Hematopoietic multipotent progenitor cell treated with erythropoietin and hydrocortisone succinate and interleukin-3 and kit ligand, for 17 days (in vitro differentiated cells): Measurements from ENCODE around the gene ZFYVE28.
A peak's percentile ranks its signal among the peaks of the same experiment; 100 is the strongest.
"Not testable (repeated sequence)": the region's sequence is repeated elsewhere in the genome, so short reads cannot be mapped to it uniquely, and the experiment has no call there.

Experiments used
- DNase-seq: peaks from one replicate; pipeline ENCODE4 v3.0.0-alpha.2; 2015; ENCODE audit warnings: low spot score

Gene ZFYVE28

DNA sequence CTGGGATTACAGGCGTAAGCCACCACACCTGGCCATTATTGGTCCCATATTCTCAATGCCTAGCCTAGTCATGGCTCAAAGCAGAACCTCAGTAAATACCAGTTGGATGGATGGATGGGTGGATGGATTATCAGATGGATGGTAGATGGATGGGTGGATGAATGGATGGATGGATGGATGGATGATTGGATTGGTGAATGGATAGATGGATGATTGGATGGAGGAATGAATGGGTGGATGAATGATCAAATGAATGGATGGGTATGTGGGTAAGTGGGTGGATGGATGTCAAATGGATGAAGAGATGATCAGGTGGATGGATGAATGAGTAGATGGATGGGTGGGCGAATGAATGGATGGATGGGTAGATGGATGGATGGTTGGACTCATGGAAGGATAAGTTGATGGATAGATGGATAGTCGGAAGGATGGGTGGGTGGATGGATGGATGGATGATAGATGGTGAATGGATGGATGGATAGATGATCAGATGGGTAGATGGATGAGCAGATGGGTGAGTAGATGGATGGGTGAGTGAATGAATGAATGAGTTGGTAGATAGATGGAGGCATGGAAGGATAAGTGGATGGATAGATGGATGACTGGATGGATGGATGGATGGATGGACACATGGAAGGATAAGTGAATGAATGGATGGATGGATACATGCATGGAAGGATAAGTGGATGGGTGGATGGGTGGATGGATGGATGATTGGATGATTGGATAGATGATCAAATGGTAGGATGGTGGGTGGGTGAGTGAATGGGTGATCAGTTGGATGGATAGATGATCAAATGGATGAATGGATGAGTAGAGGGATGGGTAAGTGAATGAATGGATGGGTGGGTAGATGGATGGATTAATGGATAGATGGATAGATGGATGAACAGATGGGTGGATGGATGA is 28.5 kb upstream of the ZFYVE28 start:
- DNase-seq = no peak

DNA sequence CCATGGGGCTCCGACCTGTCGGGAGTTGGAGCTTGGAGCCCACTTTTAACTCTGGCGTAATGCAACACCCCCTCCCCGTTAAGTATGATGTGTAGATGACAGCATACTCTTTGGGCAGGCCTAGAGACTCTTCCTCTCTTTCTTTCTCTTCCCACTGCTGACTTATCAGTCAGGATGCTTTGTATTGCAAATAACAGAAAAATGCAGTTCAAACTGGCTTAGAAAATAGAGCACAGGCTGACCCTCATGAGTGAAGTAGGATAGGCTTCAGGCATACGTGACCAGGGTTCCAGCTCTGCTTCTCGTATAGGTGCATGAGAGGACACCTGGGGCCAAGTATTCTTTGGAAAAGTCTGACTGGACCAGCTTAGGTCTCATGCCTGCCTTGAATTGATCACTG is 27.1 kb upstream of the ZFYVE28 start:
- DNase-seq = no peak

DNA sequence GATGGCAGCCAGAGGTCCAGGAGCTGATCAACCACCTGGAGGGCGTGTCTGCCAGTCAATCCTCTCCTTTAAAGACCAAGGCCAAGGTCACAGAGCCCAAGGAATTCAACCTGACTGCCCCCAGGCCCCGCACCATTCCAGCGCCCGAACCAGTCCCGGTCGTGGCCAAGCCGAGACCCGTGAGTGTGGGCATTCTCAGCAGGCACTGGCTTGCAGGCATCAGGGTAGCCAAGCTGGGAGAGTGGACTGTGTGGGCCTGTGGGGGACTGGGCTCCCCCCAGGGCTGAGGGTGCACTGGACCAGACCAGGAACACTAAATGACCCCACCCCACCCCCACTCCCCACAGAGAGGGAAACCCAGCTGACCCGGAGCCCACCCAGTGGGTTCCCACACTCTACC is 26.7 kb upstream of the ZFYVE28 start:
- no peak for DNase-seq

DNA sequence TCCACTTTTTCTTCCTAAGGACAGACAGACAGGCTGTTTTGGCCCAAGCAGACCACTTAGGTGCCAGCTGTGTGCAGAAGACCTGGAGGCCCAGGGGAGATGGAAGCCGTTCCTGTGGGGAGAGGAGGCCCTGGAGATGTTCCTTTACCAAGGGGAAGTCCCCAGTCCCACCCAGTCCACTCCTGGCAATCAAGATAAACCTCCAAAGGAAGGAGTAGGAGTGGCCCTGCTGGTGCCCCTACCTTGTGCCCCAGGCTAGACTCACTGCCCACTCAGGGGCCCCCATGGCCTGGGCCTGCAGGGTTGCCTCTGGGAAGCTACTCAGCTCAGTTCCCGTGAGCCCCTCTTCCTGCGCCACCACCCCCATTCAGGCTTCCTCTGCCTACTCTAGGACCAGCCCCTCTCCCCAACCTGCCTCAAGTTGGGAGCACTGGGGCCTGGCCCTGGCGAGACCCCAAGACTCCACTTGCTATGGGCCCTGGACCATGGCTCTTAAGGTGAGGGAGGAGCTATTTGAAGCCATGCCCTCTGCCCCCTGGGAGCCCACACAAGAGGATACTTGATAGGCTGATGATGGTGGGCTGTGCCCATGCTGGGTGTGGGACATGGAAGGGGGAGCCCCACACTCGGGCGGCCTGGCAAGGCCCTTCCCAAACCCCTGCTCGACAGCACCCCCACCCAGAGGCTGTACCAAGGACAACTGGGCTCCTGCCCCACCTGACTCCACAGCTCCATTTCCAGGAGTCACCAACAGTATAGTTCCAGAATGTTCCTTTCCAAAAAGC is 25.7 kb upstream of the ZFYVE28 start:
- no peak for DNase-seq

DNA sequence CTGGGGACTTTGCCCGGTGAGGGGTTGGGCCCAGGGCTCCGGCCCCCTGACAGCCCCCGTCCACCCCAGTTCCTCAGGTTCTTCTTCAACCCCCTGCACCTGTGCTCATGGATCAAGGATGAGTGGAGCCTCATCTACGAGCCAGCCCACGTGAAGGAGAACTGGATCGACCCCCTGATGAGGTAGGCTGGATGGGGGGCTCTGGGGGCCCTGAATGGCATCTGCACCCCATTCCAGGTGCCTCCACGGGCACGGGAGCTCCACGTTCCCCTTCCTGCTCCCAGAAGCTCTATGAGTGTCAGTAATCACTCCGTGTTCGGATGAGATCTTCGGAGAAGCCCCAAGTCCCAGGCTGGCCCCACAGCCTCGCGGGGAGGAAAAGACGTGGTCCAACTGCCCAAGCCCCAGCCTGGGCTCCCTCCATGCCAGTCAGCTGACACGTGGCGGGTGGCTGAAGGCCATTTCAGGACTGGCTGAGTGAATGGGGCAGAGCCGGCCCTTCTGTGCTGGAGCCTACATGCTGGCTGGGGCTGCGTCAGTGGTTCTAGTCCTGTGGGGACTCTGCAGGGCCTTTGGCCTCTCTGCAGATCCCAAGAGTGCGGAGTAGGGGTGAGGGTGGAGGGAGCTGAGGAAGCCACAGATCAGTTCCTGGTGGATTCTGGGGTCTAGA is 24.8 kb upstream of the ZFYVE28 start:
- no peak for DNase-seq

DNA sequence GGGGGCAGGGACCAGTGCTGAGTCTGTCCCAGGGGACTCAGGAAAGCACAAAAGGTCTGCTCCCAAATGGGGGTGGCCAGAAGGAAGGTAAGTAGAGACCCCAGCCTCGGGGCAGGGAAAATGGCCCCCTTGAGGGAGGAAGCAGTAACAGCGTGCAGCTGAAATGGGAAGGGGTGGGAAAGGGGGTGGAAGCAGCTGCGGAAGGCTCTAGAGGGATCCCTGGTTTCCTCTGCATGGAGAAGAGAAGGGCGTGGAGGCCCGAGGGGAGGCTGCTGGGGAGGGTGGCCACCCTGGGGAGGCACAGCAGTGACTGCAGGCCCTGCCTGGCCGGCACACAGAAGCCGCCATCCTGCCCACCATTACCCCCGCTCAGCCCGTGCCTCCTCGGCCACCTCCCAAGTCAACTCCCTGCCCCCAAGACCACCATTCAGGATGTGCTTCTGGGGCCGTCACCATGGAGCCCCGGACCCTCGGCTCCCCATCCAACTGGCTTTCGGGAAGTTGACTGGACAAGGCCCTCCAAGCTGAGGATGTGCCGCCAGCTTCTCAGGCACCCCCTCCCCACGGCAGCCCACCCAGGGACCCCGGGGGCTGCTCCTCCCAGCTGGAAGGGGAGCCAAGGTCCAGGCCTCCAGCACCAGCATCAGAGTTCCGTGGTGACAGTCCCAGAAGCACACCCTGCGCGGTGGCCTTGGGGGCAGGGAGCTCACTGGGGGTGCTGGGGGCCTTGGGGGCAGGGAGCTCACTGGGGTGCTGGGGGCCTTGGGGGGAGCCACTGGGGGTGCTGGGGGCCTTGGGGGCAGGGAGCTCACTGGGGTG is 23.9 kb upstream of the ZFYVE28 start:
- no peak for DNase-seq

DNA sequence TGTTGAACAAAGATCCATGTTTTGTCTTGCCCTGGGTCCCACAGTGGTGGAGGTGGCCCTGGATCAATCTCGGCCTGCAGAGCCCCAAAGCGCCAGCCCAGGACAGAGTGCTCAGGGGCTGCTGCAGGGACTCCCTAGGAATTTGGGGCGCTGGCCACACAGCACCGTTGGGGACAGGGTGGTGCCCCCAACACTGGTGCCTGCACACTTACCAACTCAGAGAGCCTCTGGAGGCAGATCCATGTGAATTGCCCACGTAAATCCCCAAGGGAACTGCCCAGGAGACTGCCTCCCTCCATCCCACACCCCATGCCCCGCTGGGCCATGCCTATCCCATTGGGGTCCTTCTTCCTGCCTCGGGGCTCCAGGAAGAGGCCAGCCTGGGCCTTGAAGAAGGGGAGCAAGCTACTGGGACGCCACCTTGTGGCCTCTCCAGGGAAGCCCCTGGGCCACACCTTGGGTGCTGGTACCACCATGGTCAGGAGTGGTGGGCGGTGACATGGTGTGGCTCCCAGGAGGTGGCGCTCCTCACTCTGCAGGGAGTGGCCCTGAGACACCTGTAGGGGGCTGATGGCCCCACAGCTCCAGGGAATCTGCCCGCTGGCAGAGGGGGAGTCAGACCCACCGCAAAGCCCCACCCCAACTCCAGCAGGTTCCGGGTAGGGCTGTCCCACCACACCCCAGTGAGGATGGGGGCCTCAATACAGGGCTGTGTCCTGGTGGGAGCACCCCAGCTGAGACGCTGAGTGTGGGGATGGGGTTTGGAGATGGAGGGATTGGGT is 23.1 kb upstream of the ZFYVE28 start:
- peak; percentile 54 for DNase-seq

DNA sequence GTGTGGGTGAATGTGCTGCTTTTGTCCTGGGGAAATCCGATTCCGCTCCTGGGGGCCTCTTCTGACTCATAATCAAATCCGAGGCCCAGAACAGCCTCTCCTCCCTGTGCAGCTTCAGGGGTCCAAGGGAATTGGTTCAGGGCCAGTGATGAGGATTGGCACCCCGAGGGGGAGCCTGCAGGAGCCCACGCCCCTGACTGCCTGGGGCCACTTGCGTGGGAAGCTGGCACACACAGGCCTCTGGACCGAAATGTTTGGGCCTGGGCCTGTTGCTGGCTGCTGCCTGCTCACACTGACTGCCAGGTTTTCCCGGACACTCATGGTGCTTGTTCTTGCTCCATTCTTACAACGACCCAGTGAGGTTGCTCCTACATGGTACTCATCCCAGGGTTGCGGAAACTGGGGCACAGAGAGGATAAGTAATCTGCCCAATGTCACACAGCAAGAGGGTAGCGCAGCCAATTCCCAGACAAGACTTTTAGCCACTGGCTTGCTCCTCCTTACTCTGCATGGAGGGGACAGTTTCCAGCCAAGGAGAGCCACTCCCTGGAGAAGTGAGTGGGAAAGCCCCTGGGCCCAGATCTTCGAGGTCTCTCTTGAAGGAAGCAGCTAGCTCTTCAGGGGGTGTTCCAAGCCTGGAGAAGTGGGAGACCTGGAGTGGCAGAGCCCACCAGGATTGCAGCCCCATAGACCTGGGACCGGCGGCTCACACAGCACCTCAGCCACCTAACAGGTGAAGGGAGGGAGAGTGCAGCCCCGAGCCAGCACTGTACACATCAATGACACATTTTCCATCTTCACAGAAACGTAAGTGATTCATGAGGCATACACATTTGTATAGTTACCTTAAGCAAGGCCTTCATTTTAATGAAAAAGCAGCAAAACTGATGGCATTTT is 20.6 kb upstream of the ZFYVE28 start:
- DNase-seq = no peak

DNA sequence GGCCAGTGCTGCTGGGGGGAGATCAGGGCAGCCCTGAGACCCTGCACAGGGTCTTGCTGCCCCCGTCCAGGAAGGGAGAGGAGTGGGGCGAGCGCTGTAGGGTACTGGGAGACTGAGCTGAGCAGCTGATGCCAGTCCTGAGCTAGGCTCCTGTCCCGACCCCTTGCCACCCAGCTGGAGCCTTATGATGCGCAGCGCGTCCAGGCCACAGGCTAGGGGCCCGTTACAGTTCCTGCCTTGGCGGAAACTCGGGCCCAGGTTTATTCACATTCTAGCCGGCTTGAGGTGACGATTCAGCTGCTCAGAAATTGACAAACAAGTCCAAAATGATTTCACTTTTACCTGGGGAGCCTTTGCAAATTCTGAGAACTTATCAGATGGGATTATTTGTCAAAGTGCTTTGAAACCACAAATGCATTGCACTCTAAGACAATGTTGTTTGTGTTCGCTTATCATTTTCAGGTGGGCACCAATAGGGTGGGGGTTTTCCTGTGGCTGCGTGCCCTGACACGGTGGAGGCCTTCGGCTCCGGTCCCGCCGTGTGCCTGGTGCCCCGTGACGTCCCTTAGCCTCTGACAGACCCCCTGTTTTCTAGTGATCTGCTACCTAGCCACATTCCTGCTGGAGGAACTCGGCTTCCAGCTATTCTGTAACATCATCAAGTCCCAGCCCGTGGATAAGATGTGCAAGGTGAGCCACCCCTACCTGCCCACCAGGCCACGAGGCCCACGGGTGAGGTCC is 19.2 kb upstream of the ZFYVE28 start:
- no peak for DNase-seq

DNA sequence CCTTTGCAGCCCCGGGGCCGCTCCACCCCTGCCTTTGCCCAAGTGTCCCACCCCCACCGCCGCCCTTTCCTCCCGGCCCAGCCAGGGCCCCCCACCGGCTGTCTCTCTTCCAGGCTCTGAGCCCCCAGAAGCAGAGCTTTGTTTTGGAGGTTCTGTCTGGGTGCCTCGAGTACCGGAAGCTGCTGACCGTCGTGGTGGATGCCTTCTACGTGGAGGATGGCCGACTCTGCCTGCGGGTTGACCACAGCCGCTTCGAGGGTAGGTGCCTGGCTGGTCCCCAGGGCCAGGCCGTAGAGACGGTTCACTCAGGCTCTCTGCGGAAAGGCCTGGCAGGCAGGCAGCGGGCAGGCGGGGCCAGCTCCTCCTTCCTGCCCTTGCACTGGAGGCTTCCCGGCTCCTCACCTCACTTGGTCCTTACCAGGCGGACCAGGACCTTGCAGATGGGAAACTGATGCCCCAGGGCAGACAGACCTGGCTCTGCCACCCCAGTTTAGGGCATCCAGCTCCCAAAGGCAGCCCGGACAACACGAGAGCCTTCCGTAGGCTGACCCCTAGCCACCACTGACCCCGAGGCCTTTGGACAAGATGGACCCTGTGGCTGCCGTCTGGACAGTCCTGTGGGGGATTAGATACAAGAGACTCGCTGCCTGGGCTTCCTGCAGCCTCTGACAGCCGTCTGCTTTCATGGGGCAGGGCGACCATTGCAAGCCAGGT is 18.5 kb upstream of the ZFYVE28 start:
- DNase-seq = no peak

DNA sequence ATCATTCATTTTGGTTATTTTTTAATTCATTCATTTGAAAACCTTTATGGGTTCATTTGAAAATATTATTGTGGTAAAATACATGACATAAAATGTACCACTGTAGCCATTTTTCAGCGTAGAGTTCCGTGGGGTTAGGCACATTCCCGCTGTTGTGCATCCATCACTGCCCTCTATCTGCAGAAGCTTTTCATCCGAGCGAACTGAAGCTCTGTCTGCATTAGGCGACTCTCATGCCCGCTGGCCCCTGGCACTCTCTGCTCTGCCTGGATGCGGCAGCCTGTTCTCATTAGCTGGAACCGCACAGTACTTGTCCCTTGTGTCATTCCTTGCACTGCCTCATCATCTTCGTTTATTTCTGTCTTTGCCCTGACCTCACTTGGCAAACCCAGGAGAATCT is 17.9 kb upstream of the ZFYVE28 start:
- no peak for DNase-seq

DNA sequence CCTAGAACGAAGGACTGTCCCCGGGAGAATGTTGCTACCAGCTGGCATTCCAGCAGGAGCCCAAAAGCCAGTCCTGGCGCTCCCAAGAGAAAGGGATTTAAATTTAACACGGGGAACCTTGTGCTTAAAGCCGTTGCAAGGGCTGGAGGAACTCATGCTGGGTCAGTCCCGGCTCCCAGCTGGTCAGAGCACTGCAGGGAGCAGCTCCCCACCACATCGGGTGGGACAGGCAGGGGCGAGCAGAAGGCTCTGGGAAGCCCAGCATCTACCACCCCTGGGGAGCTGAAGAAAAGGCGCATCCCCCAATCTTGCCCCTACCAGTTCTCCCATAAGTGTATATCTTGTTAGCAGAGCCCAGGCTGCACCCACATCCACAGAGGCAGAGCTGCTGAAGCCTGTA is 16.0 kb upstream of the ZFYVE28 start:
- no peak for DNase-seq

DNA sequence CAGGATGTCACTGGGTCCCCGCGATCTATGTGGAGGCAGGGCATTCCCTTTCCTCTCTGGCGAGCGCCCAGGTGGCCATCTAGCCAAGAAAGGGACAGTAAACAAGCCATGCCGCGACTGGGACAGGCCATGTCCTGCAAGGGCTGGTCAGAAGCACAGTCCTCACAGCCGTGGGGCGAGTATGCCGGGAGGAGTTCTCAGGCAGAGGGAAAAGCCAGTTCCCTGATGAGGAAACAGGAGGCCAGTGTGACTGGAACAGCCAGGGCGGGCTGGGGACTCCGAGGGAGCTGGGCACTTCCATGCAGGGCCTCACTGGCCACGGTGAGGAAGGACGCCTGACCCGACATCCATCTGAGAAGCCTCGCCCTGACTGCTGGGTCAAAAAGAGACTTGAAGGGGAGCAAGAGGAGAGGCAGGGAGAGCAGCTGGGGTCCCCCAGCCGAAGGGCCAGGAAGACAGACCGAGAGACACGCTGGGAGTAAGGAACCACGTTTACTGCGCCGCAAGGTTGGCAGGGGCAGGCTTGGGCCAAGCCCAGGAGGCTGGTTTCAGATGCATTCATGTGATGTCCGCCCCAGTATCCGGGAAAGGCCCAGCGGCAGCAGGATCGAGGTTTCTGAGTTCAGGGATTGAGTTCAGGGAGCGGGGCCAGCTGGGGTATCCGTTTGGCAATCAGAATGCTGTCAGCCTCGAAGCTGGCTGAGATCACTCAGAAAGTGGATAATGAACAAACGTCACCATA is 15.3 kb upstream of the ZFYVE28 start:
- no peak for DNase-seq

DNA sequence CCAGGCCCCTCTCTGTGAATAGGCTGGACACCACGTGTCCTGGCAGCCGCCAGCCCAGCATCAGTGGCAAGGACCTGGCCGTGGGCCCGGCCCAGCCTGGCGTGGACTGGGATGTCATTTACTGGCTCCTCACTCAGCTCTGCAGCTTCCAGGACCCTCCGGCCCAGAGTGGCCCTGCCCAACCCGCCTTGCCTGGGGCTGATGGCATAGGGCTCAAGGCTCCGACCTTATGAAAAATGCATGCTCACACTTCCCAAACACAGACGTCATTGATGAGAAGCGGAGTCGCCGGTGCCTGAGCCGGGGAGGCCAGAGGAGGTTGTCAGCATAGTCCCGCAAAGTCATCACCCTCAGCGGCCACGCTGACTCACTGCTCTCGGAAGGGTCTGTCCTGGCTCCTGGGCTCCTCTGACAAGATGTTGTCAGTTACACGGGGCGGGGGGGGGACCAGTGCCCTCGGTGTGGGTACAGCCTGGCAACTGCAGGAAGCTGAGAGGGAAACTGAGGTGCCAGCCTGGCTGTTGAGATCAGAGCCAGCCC is 14.6 kb upstream of the ZFYVE28 start:
- DNase-seq = no peak

DNA sequence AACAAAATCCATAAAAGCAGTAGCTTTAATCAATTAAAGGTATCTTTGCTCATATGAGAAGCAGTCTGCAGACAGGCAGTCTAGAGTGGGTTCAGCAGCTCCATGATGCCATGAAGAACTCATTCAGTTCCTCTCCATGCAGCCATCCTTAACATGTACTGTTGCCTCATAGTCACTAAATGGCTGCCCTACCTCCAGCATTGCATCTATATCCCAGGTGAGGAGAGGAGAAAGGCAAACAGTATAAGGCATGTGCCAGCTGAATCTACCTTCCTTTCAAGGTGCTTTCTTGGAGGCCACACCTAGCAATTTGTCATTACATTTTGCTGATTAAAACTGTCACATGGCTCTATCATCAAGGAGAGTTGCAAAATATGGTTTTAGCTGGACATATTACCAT is 13.6 kb upstream of the ZFYVE28 start:
- no peak for DNase-seq

DNA sequence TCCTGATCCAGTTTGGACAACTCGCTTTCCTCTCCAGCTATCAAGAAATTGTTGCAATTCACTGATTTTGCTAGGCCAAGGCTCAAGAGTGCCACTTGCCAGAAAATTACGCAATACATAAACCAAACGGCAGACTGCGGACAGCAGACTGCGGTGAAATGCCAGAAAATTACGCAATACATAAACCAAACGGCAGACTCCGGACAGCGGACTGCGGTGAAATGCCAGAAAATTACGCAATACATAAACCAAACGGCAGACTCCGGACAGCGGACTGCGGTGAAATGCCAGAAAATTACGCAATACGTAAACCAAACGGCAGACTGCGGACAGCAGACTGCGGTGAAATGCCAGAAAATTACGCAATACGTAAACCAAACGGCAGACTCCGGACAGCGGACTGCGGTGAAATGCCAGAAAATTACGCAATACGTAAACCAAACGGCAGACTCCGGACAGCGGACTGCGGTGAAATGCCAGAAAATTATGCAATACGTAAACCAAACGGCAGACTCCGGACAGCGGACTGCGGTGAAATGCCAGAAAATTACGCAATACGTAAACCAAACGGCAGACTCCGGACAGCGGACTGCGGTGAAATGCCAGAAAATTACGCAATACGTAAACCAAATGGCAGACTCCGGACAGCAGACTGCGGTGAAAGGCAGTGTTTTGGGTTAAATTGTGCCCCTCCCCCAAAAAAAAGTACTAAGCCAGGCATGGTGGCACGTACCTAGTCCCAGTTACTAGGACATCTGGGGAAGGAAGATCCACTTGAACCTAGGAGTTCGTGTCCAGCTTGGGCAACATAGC is 11.7 kb upstream of the ZFYVE28 start:
- not testable (repeated sequence) for DNase-seq
